GM18861 (cell line): ENCODE data around the gene ITIH5.

Experiments used
- ATAC-seq: cut with Tn5 transposase; IDR thresholded peaks from one replicate; pipeline ENCODE4 v1.9.1; 2021; ENCODE audit not compliant: unreplicated experiment

Gene ITIH5

GRCh38 chr10:7635408-7636125 is 31.2 kb downstream of the ITIH5 start:
- no peak for ATAC-seq

- ATAC-seq = no peak
Measured at GRCh38 chr10:7634142-7634894, 32.4 kb downstream of the ITIH5 start.

GRCh38 chr10:7626283-7626682 is 40.5 kb downstream of the ITIH5 start:
- no peak for ATAC-seq

GRCh38 chr10:7625836-7626235 is 40.9 kb downstream of the ITIH5 start:
- ATAC-seq = no peak

- no peak for ATAC-seq
Measured at GRCh38 chr10:7625009-7625408, 41.8 kb downstream of the ITIH5 start.

GRCh38 chr10:7622969-7623368 is 43.8 kb downstream of the ITIH5 start:
- ATAC-seq = no peak

GRCh38 chr10:7618461-7618860 is 48.3 kb downstream of the ITIH5 start:
- ATAC-seq = no peak

GRCh38 chr10:7611909-7612308 is 54.9 kb downstream of the ITIH5 start:
- no peak for ATAC-seq

- no peak for ATAC-seq
Measured at GRCh38 chr10:7610651-7611389, 55.9 kb downstream of the ITIH5 start.

- ATAC-seq = no peak
Measured at GRCh38 chr10:7610026-7610425, 56.7 kb downstream of the ITIH5 start.

GRCh38 chr10:7609556-7609955 is 57.2 kb downstream of the ITIH5 start:
- ATAC-seq = no peak

GRCh38 chr10:7608001-7608400 is 58.8 kb downstream of the ITIH5 start:
- no peak for ATAC-seq

GRCh38 chr10:7606951-7607404 is 59.8 kb downstream of the ITIH5 start:
- ATAC-seq = no peak

- no peak for ATAC-seq
Measured at GRCh38 chr10:7605565-7606295, 61.0 kb downstream of the ITIH5 start.

GRCh38 chr10:7601023-7601656 is 65.6 kb downstream of the ITIH5 start:
- ATAC-seq = no peak

- ATAC-seq = no peak
Measured at GRCh38 chr10:7598771-7599170, 68.0 kb downstream of the ITIH5 start.

- ATAC-seq = no peak
Measured at GRCh38 chr10:7596356-7596755, 70.4 kb downstream of the ITIH5 start.

- no peak for ATAC-seq
Measured at GRCh38 chr10:7593905-7594304, 72.9 kb downstream of the ITIH5 start.

GRCh38 chr10:7593063-7593462 is 73.7 kb downstream of the ITIH5 start:
- ATAC-seq = no peak

GRCh38 chr10:7592627-7593026 is 74.1 kb downstream of the ITIH5 start:
- ATAC-seq = no peak

GRCh38 chr10:7590271-7590670 is 76.5 kb downstream of the ITIH5 start:
- ATAC-seq = no peak
